Measurements from ENCODE around the gene MYO1D. TPM values are rescaled to one million over a fixed set of nuclear protein-coding genes. Genes with fewer than 3 reads are reported as not detected.

MYO1D gene
- total RNA-seq, 1 experiment from 2014 or later = 57.2 TPM

GRCh38 chr17:32688221-32688620 is 188.7 kb downstream of the MYO1D start:
- Mint-ChIP-seq H3K4me1 (ENCODE audit: low read depth, unreplicated experiment) (no peaks in the 10 kb centered on the region), H3K27ac (ENCODE audit: unreplicated experiment) (no peak overlapping the region), H3K27me3 (ENCODE audit: unreplicated experiment) (no peaks in the 10 kb centered on the region), H3K9me3 (ENCODE audit: low read depth, unreplicated experiment) (no peaks in the 10 kb centered on the region), H3K36me3 (ENCODE audit: insufficient read depth, unreplicated experiment) (no peaks in the 10 kb centered on the region), H3K4me3 (ENCODE audit: low read depth, unreplicated experiment) (no peak overlapping the region)
- intact Hi-C loops (cut with micrococcal nuclease; ENCODE audit: unreplicated experiment) = no loop called here
- CTCF ChIA-PET = no interaction called here
- TF ChIP-seq, protein P1, sequence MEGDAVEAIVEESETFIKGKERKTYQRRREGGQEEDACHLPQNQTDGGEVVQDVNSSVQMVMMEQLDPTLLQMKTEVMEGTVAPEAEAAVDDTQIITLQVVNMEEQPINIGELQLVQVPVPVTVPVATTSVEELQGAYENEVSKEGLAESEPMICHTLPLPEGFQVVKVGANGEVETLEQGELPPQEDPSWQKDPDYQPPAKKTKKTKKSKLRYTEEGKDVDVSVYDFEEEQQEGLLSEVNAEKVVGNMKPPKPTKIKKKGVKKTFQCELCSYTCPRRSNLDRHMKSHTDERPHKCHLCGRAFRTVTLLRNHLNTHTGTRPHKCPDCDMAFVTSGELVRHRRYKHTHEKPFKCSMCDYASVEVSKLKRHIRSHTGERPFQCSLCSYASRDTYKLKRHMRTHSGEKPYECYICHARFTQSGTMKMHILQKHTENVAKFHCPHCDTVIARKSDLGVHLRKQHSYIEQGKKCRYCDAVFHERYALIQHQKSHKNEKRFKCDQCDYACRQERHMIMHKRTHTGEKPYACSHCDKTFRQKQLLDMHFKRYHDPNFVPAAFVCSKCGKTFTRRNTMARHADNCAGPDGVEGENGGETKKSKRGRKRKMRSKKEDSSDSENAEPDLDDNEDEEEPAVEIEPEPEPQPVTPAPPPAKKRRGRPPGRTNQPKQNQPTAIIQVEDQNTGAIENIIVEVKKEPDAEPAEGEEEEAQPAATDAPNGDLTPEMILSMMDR (IDR thresholded peaks at IDR 0.05; ENCODE audit: unreplicated experiment) = no peak
- DNase-seq = no peak
- no TSS peak for BruUV-seq (replicated peaks)

- Mint-ChIP-seq H3K27me3 (ENCODE audit: unreplicated experiment) (no peaks in the 10 kb centered on the region), H3K27ac (ENCODE audit: unreplicated experiment) (no peak overlapping the region), H3K4me3 (ENCODE audit: low read depth, unreplicated experiment) (no peak overlapping the region), H3K36me3 (ENCODE audit: insufficient read depth, unreplicated experiment) (no peaks in the 10 kb centered on the region), H3K4me1 (ENCODE audit: low read depth, unreplicated experiment) (no peaks in the 10 kb centered on the region), H3K9me3 (ENCODE audit: low read depth, unreplicated experiment) (no peaks in the 10 kb centered on the region)
- BruUV-seq (replicated peaks) = no TSS peak
- intact Hi-C loops (cut with micrococcal nuclease; ENCODE audit: unreplicated experiment) = no loop called here
- CTCF ChIA-PET = no interaction called here
- TF ChIP-seq, protein P1 (IDR thresholded peaks at IDR 0.05; ENCODE audit: unreplicated experiment) = no peak
- no peak for DNase-seq
Measured at GRCh38 chr17:32684087-32684958, 192.6 kb downstream of the MYO1D start.

DNA sequence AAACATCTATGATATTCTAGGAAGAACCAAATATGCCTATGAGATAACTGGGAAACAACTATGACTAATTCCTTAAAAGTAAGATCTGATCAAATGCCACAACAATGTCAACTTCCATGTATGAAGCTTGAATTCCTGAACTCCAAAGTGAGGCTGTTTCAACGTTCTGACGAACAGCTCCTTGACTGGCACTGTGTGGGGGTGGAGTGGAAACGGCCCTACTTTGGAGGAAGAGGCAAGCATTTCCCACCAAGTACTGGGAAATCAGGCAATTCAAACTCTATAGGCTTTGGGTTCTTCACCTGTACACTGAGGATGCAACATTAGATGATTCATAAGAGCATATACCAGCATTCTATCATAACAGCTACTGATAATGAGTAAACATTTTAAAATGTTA is 203.0 kb downstream of the MYO1D start:
- no TSS peak for BruUV-seq (replicated peaks)
- TF ChIP-seq, protein P1 (IDR thresholded peaks at IDR 0.05; ENCODE audit: unreplicated experiment) = no peak
- CTCF ChIA-PET = interaction anchor here (1.2 kb wide), 1 partner anchor 81 kb away, joined by 3 read pairs; no protein-coding TSS in a partner anchor
- intact Hi-C loops (cut with micrococcal nuclease; ENCODE audit: unreplicated experiment) = no loop called here
- no peaks in the 10 kb centered on the region for H3K27me3 Mint-ChIP-seq (ENCODE audit: unreplicated experiment)
- H3K4me1 Mint-ChIP-seq (ENCODE audit: low read depth, unreplicated experiment) = peaks cover 7% of the 10 kb centered on the region
- H3K4me3 Mint-ChIP-seq (ENCODE audit: low read depth, unreplicated experiment) = no peak overlapping the region
- DNase-seq = no peak
- no peaks in the 10 kb centered on the region for H3K36me3 Mint-ChIP-seq (ENCODE audit: insufficient read depth, unreplicated experiment)
- peaks cover 3% of the 10 kb centered on the region for H3K9me3 Mint-ChIP-seq (ENCODE audit: low read depth, unreplicated experiment)
- no peak overlapping the region for H3K27ac Mint-ChIP-seq (ENCODE audit: unreplicated experiment)

DNA sequence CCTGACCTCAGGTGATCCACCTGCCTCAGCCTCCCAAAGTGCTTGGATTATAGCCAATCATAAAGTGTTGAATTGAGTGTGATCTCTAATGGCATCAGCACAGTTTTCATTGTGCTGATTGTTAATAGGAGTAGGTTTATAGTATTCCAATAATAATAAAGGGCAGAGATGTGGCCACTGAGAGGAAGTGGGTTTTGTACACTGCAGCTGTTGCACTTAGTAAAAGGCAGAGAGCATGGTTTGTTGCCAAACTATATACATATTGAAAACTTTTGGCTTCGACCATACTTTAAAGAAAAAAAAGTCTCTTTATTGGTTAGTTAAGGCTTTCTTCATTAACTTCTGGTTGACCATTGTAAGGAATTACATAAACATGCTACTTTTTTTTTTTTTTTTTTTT is 204.2 kb downstream of the MYO1D start:
- no TSS peak for BruUV-seq (replicated peaks)
- peaks cover 3% of the 10 kb centered on the region for H3K9me3 Mint-ChIP-seq (ENCODE audit: low read depth, unreplicated experiment)
- H3K4me3 Mint-ChIP-seq (ENCODE audit: low read depth, unreplicated experiment) = no peak overlapping the region
- CTCF ChIA-PET = interaction anchor here (1.2 kb wide), 1 partner anchor 82 kb away, joined by 3 read pairs; no protein-coding TSS in a partner anchor
- H3K27me3 Mint-ChIP-seq (ENCODE audit: unreplicated experiment) = no peaks in the 10 kb centered on the region
- TF ChIP-seq, protein P1 (IDR thresholded peaks at IDR 0.05; ENCODE audit: unreplicated experiment) = no peak
- H3K27ac Mint-ChIP-seq (ENCODE audit: unreplicated experiment) = no peak overlapping the region
- no peaks in the 10 kb centered on the region for H3K36me3 Mint-ChIP-seq (ENCODE audit: insufficient read depth, unreplicated experiment)
- intact Hi-C loops (cut with micrococcal nuclease; ENCODE audit: unreplicated experiment) = no loop called here
- DNase-seq = no peak
- peaks cover 7% of the 10 kb centered on the region for H3K4me1 Mint-ChIP-seq (ENCODE audit: low read depth, unreplicated experiment)
